Activated CD4-positive, CD25-positive, alpha-beta regulatory T cell treated with anti-CD3 and anti-CD28 coated beads, Interleukin-2, amount 50 U/mL, for 72 hours (primary cell): ENCODE measurements around the gene L3MBTL1.
A peak's percentile ranks its signal among the peaks of the same experiment; 100 is the strongest.

Experiments used
- DNase-seq: peaks from one replicate; pipeline ENCODE4 v3.0.0; 2021

The L3MBTL1 gene

GRCh38 chr20:43536041-43536816 lies 28.7 kb downstream of the L3MBTL1 start:
- no peak for DNase-seq

GRCh38 chr20:43536817-43537440 lies 29.4 kb downstream of the L3MBTL1 start:
- DNase-seq, result no peak

GRCh38 chr20:43537921-43538877 lies 30.7 kb downstream of the L3MBTL1 start:
- DNase-seq, result peak; percentile 60

GRCh38 chr20:43538878-43539700 lies 31.6 kb downstream of the L3MBTL1 start:
- DNase-seq, result no peak

GRCh38 chr20:43539975-43540672 lies 32.6 kb downstream of the L3MBTL1 start:
- no peak for DNase-seq

GRCh38 chr20:43540673-43541060 lies 33.2 kb downstream of the L3MBTL1 start:
- DNase-seq, result no peak

- no peak for DNase-seq
These were observed 33.7 kb downstream of the L3MBTL1 start for GRCh38 chr20:43541214-43541613.

GRCh38 chr20:43542161-43542560 lies 34.7 kb downstream of the L3MBTL1 start:
- no peak for DNase-seq

- no peak for DNase-seq
These were observed 35.2 kb downstream of the L3MBTL1 start for GRCh38 chr20:43542674-43543073.

- DNase-seq, result no peak
These were observed 35.6 kb downstream of the L3MBTL1 start for GRCh38 chr20:43543138-43543537.

GRCh38 chr20:43544501-43544900 lies 37.0 kb downstream of the L3MBTL1 start:
- no peak for DNase-seq

- DNase-seq, result no peak
These were observed 38.5 kb downstream of the L3MBTL1 start for GRCh38 chr20:43545837-43546578.

GRCh38 chr20:43548273-43548880 lies 40.9 kb downstream of the L3MBTL1 start:
- no peak for DNase-seq

- DNase-seq, result no peak
These were observed 42.0 kb downstream of the L3MBTL1 start for GRCh38 chr20:43549416-43550065.

- DNase-seq, result no peak
These were observed 43.0 kb downstream of the L3MBTL1 start for GRCh38 chr20:43550456-43550855.

- no peak for DNase-seq
These were observed 46.9 kb downstream of the L3MBTL1 start for GRCh38 chr20:43554369-43554768.

- no peak for DNase-seq
These were observed 51.1 kb downstream of the L3MBTL1 start, which contains the start of gene SGK2 for GRCh38 chr20:43558412-43559146. Gene SGK2, plus strand, starts transcription at chr20:43559027. Its CDS starts 7,469 bp downstream, at chr20:43566496.

GRCh38 chr20:43559147-43559987 lies 51.9 kb downstream of the L3MBTL1 start:
- DNase-seq, result no peak
